Measurements from ENCODE around the gene MT1X.

GRCh38 chr16:56701534-56701933 is 19.3 kb downstream of the MT1X start:
- no peak for TF ChIP-seq EZH2 (IDR thresholded peaks at IDR 0.05; ENCODE audit: insufficient read depth, poor library complexity, severe bottlenecking)
- TF ChIP-seq EZH2phosphoT487 (IDR thresholded peaks at IDR 0.05; ENCODE audit: insufficient read depth, low read depth), result no peak

Measured in GM23248 (cell line).